PC-9 (cell line): ENCODE results near the gene PRAMEF8.
"Not testable (repeated sequence)": the region's sequence is repeated elsewhere in the genome, so short reads cannot be mapped to it uniquely, and the experiment has no call there.

Experiments
- CTCF ChIP-seq: fragments of 200-600 bp; sonication (generic); conservative IDR thresholded peaks from 2 replicates; pipeline ENCODE4 v1.6.1; 2017; ENCODE audit warnings: mixed run types, antibody characterized with exemption, mild to moderate bottlenecking, moderate library complexity
- EZH2 ChIP-seq: fragments of 200-600 bp; sonication (generic); IDR thresholded peaks from 2 replicates; pipeline ENCODE4 v1.8.0; 2017; ENCODE audit warnings: antibody characterized with exemption, low read depth

GRCh38 chr1:13247122-13247521, 37.8 kb downstream of the PRAMEF8 start:
- not testable (repeated sequence) for TF ChIP-seq EZH2, CTCF
